HT-29 (cell line): Measurements from ENCODE around the gene ZNF77. TPM values are rescaled to one million over a fixed set of nuclear protein-coding genes. Genes with fewer than 3 reads are reported as not detected.
A peak's percentile ranks its signal among the peaks of the same experiment; 100 is the strongest.
"Not testable (repeated sequence)": the region's sequence is repeated elsewhere in the genome, so short reads cannot be mapped to it uniquely, and the experiment has no call there.

Experiments used
- DNase-seq: peaks from one replicate; pipeline ENCODE4 v3.0.0-alpha.2; 2015; ENCODE audit warnings: low spot score
- total RNA-seq: library from RNA; depleted of rRNA; stranded (reverse); fragments of >200 nt; shearing (Covaris generic); gene quantifications from 2 replicates; pipeline ENCODE4 v1.2.3, GENCODE V29; 2014; rRNA removed

Gene ZNF77
- total RNA-seq = 0.86 and 1.7 TPM in 2 replicates

DNA sequence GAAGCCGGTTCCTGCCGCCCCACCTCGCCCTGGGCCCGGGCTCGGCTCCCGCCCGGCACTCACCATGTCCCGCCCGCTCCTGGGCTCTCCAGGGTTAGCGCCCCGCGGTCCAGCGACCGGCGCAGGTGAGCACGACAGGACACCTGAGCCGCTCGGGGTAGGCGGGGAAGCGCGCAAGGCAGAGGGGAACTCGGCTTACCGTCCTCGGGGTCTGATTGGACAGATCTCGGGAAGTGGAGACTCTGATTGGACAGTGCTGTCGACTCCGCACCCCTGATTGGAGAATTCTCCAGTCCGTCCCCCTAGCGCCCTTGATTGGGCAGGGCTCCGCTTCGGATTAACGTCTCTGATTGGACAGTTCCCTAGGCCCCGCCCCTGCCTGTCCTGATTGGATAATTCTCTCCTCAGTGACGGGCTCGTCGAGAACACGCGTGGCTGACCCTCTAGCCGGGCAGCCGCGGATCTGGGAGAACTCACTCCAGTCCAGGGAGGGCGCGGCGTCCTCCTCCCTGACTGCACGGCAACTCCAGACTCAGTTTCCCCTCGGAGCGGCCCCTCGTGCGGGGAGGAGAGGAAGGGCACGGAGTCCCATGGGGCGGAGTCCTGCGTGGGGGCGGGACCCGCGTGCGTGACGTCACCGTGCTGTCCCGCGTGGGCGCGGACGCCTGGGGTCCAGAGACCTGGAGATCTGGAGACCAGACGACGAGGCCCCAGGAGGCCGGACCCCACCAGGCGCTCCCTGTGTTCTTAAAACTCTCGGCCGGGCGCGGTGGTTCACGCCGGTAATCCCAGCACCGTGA is at the start of gene ZNF77:
ZNF77 (minus strand) TSS at position 197 of the 800 bp plus-strand sequence; CDS start at position 66, 131 bp downstream.
- peak; percentile 98 for DNase-seq

DNA sequence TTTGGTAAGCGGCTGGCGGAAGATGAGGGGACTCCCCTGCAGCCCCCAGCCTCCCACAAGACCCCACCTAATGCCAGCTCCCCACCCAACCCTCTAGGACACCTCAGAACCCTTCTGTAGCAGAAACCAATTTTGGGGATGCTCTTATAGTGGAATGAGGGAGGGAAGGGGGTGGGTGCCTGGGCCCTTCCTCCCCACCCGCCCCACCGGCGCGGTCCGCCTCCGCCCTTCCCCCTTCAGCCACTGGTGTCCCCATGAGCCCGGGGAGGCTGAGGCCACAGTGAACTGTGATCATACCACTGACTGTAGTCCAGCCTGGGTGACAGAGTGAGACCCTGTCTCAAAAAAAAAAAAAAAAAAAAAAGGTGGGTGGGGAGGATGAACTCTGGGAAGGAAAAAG is 48.8 kb upstream of the ZNF77 start:
- DNase-seq = no peak

DNA sequence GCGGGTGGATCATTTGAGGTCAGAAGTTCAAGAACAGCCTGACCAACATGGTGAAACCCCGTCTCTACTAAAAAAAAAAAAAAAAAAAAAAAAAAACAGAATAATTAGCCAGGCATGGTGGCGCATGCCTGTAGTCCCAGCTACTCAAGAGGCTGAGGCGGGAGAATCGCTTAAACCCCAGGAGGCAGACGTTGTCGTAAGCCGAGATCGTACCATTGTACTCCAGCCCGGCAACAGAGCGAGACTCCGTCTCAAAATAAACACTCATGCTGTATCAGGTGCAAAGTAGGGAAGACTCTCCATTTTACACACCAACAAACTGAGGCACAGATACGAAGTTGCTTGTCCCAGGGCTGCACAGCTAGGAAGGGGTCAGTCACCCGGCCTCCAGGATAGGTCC is 48.2 kb upstream of the ZNF77 start:
- DNase-seq = no peak

DNA sequence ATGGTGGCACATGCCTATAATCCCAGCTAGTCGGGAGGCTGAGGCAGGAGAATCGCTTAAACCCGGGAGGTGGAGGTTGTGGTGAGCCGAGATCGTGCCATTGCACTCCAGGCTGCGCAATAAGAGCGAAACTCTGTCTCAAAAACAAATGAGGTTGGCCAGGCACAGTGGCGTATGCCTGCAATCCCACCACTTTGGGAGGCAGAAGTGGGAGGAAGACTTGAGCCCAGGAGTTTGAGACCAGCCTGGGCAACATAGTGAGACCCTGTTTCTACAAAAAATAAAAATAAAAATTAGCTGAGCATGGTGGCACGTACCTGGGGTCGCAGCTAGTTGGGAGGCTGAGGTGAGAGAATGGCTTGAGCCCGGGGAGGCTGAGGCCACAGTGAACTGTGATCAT is 47.6 kb upstream of the ZNF77 start:
- DNase-seq = not testable (repeated sequence)

DNA sequence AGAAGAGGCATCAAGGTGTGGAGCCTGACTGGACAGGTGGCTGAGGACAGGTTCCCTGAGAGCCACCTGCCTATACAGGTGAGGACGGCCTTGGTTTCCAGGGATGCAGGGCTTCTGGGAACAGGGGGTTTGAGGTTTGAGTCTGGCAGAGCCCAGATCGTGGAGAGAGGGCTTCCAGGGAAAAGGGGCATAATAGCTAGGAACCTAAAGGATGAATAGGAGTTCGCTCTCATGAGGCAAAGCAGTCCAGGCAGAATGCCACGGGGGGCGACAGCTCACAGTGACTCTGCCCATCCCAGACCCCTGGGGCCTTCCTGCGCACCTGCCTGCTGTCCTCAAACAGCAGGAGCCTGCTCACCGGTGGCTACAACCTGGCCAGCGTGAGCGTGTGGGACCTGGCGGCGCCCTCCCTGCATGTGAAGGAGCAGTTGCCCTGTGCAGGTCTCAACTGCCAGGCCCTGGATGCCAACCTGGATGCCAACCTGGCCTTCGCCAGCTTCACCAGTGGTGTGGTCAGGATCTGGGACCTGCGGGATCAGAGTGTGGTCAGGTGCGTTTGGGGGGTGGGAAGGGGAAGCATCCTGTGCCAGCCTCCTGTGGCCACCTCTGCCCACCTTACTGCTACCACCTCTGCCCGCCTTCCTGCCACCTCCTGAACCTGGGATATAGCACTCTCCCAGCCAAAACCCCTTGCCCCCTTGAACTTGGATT is 44.6 kb upstream of the ZNF77 start:
- no peak for DNase-seq

DNA sequence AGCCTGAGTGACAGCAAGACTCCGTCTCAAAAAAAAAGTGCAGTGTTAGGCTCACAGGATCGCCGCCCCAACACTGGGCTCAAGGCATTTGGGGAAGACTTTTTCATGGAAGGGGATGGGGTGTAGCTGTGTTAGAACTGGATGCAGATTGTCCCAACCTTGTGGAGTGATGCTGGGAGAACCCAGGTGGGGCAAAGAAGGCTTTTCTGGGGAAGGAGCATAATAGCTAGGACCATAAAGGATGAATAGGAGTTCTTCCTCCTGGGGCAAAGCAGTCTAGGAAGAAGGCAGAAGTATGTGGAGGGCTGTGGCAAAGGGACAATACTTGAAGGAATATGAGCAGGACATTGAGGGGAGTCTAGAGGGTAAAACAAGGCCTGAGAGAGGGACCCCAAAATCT is 43.8 kb upstream of the ZNF77 start:
- no peak for DNase-seq

DNA sequence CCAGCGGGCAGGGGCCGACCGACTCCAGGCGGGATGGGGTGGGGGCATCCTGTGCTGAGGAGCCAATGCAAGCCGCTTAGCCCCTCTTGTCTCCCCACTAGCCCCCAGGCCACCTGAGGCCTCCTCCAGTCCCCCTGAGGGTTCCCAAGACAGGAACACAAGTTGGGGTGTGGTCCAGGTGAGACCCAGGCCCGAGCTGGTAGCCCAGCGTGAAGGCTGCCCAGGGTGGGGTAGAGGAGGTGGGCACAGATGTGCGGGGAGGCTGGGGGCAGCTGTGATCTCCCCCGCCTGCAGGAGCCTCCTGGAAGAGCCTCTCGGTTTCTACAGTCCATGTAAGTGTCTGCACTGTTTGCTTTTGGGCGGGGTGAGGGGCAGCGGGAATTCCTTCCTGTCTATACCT is 43.0 kb upstream of the ZNF77 start:
- DNase-seq = no peak

DNA sequence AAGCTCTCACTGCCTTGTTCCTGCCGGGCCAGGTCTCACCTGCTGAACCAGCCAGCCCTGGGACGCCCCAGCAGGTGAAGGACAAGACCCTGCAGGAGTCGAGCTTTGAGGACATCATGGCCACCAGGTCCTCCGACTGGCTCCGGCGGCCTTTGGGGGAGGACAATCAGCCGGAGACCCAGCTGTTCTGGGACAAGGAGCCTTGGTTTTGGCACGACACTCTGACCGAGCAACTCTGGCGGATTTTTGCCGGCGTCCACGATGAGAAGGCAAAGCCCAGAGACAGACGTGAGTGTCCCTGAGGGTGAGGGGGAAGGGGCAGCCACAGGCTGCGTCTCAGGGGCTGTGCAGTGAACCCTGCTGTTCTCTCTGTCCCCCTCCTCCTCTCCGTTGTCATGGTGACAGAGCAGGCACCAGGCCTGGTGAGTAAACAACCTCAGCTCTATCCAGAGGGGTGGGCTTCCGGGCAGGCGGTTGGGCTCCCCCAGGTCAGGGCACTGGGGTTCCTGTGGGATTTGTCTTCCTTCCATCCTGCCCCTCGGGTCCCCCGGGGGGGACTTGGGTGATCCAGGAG is 42.3 kb upstream of the ZNF77 start:
- no peak for DNase-seq

DNA sequence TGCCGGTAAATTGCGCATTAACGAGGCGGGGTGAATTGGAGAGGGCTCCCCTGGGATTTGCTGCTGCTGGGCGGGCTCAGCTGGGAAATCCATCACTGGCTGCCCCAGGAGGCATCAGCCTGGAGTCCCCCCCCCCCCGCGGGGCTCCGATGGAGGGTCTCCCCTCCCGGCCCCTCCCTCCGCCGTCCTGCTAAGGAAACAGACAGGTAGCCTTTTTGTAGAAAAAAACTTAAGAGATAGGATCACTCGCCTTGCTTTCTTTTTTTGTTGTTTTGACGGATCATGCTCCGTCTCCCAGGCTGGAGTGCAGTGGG is 39.4 kb upstream of the ZNF77 start:
- no peak for DNase-seq

DNA sequence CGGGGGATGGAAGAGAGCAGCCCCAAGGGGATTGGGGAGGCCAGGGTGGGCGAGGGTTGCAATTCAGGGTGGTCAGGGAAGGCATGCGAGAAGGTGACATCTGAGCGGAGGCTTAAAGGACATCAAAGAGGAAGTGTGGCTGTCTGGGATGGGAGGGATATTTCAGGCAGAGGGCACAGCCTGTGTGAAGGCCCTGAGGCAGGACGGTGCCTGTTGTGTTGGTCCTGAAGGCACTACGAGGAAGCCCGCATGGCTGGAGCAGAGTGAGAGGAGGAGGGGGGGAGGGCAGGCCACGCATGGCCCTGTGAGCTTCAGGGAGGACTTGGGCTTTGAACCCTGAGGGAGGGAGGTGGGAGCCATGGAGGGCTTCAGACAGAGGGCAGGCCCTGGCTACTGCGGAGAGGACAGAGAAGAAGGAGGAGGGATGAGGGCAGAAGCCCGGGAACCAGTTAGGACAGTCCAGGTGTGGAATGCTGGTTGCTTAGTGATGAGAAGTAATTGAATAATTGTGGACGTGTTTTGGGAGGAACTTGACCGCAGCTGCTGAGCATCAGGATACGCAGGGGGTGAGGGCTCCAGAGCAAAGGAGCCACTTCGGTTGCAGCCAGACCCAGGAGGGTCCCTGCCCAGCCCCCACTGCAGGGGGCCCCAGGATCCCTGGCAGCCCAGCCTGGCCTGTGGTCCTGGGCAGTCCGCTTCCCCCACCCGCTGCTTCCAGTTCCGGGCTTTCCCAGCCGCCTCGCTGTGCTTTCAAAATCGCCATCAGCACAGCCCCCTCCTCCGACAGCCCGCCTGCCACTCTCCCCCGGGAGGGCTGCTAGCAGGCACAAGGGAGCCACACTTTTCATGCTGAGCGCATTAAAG is 38.8 kb upstream of the ZNF77 start:
- peak; percentile 40 for DNase-seq

DNA sequence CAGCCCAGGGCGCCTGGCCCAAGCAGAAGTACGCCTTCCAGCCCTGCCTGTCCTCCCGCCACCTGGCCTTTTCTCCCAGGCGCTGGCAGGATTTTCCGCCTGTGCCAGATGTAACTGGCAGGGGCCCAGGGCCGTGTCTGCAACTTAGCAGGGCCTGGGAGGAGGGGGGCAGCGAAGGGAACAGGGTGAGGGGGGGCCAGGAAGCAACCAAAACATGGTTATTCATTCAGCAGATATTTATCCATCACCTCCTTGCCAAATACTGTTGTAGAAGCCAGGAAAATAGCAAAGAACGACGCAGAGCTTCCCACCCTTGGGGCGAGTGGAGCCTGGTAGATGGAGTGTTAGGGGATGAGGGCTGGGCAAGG is 38.2 kb upstream of the ZNF77 start:
- no peak for DNase-seq

DNA sequence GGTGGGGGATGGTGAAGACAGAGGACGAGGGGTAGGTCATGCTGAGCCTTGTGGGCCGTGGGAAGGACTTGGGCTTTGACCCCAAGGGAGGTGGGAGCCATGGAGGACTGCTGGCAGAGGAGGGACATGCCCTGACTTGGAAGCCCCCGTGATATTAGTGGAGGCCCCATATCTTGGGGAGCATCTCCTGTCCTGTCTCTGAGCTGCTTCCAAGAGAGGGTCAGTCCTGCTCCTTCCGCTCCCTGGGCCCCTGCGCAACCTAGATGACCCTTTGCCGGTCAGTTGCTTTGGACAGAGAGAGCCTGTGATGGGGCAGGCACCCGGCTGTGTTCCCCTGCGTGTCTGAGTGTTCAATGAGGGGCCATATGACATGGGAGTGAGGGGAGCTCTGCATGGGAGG is 37.8 kb upstream of the ZNF77 start:
- DNase-seq = no peak

DNA sequence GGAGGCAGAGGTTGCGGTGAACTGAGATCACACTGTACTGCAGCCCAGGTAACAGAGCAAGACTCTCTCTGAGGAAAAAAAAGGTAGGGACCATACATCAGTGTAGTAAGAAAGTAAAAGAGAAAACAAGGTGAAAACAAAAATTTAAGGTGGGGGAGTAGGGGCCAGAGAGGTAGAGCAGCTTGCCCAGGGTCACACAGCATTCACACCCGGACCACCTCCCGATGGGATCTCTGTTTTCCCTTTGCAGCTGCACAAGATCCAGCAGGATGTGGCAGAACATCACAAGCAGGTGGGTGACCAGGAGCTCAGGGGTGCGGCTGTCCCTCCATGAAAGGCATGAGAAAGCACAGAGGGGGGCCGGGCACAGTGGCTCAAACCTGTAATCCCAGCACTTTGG is 37.1 kb upstream of the ZNF77 start:
- no peak for DNase-seq

DNA sequence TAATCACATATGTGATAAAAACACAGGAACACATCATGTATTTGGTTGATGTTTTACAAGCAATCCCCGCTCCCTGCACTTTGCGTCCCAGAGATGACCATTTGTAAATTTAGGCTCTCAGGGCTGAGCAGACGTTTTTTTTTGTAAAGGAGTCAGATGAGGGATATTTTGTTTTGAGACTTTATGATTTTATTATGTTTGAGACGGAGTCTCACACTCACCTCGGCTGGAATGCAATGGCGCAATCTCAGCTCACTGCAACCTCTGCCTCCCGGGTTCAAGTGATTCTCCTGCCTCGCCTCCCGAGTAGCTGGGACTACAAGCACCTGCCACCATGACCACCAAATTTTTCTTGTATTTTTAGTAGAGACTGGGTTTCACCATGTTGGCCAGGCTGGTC is 34.0 kb upstream of the ZNF77 start:
- DNase-seq = no peak

DNA sequence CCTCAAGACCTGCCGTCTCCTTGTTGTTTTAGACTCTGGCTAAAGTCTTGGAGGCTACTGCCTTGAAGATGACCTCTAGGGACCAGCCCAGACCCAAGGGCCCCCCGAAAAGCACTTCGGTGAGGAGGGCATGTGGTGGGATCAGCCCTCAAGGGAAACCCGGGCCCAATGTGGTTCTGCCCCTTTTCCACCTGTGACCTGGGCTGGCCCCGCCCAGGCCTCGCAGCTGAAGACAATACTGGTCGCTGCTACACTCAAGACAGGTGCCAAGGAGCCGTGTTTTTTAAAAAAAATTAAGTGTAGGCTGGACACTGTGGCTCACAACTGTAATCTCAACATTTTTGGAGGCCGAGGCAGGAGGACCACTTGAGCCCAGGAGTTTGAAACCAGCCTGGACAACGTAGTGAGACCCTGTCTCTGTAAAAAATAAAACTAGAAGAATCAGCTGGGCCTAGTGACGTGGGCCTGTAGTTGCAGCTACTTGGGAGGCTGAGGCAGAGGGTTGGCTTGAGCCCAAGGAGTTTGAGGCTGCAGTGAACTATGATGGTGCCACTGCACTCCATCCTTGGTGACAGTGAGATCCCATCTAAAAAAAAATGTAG is 33.5 kb upstream of the ZNF77 start:
- DNase-seq = no peak

DNA sequence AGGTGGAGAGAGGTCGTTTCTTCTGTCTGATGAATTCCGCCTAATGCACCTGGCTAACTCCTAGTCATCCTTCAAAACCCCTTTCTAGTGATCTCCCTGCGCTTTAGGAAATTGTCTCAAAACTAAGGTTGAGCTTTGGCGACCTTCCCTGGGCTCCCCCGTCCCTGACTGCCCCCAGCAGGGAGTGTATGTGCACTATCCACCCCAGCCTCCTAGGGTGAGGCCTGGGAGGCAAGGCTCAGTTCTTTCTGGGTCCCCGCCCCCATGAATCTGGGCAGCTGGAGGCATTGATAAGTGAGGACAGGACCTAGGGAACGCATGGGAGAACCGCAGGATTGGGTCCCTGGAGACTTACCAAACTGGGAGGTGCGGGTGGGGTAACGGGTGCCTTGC is 33.0 kb upstream of the ZNF77 start:
- DNase-seq = no peak

DNA sequence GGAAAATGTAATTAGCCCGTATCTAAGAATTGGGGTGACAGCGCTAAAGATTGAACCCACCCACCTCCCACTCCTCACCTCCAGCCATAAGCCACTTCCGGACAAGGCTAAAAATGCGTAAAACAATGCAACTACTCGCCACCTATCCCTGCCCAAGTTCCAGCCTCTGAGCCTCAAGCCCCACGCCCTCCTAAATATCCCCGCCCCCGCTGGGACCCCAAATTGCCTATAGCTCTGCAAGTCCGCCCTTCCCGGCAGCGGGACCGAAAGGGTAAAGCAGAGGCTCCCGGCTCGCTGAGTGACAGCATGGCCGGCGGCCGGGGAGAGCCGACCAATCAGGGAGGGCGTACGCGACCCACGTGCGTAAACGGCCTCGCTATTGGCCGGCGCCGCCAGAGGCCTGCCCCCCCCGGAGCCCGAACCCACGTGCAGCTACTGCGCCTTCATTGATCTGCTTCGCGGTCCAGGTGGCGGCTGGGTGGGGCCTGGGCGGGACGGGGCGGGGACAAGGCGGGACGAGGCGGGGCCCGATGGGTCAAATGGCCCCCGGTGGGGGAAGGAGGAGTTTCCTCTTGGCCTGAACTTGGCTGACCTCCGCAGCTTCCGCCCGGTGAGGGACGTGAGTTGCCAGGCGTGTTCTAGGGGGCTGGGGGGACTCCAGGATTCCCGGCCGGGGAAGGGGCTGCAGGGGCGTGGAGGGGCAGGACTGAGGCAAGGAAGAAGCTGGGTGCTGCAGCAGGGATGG is 32.4 kb upstream of the ZNF77 start, which contains the start of gene TLE6:
TLE6 (plus strand) TSS at position 564 of the 745 bp plus-strand sequence. CDS start 670 bp downstream, outside the sequence.
- DNase-seq = peak; percentile 89

DNA sequence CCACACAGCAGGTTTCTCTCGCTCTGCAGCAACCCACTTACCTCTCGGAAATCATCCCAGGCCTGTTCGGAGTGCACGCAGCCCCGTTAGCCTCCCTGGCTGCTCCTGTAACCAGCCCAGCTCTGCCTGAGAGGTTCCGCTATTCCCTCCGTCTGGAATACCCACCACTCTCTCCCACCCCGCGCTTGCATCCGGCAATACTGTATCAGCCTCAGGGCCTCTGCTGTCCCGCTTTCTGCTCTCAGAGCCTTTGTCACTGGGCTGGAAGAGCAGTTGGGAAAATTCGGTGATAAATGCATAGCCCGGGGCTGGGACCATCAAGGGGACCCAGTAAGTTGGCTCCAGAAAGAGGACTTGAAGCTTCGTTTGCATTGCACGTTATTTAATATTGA is 31.8 kb upstream of the ZNF77 start:
- no peak for DNase-seq

DNA sequence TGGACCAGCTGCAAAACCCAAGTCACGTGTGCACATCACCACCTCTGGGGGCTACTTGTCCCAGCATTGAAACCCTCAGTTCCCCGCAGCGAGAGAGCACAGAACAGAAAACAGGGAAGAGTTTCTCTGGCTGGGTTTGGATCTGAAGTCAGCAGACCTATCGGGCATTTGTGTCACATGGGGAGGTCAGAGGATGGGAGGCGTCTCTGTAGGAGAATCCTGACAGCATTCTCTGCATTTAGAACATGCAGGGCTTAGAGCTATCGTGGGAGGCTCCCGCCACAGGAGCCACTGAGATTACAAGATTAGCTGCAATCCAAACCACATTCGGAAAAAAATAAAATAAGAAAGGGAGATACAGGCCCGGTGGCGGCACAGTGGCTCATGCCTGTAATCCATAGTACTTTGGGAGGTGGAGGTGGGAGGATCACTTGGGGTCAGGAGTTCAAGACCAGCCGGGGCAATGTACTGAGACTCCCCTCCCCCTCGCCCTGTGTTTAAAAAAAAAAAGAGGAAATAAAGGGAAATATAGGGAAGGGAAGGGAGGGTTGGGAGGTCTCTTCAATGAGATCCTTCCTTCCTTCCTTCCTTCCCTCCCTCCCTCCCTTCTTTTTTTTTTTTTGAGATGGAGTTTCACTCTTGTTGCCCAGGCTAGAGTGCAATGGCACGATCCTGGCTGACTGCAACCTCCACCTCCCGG is 29.7 kb upstream of the ZNF77 start:
- no peak for DNase-seq

DNA sequence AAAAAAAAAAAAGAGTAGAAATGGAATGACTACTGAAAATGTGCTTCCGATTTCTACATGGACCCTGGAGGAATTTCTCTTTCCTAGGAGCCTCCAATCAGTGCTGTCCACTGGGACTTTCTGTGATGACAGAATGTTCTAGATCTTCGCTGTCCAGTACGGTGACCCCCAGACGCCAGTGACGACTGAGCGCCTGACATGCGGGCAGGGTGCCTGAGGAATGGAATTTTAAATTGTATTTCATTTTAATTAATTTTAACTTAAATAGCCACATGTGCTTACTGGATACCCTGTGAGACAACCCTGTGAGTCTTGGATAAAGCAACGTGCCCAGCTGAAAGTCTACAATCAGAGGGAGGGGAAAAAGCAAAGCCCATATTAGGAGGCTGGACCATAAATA is 28.5 kb upstream of the ZNF77 start:
- no peak for DNase-seq
